HCT116 (cell line): ENCODE results near the gene BMP15. TPM values are rescaled to one million over a fixed set of nuclear protein-coding genes. Genes with fewer than 3 reads are reported as not detected.

ENCODE experiments used
- ATAC-seq: fragments of 200-7000 bp; cut with Tn5 transposase; 2 replicates; pipeline ENCODE4 v1.9.1; 2020; ENCODE audit warnings: mild to moderate bottlenecking, moderate library complexity
- BruUV-seq: library from RNA; stranded (reverse); fragments of 400-500 nt; replicated peaks from 2 replicates; lab custom pipeline; 2021; lab: Mats Ljungman, UMichigan
- CTCF ChIA-PET: fragments of 300-600 bp; sonication (Branson Sonifier 250); formaldehyde crosslinking; loops from one replicate; lab custom pipeline; 2021; ENCODE audit warnings: antibody characterized with exemption; lab: Charles Lee
- POLR2A ChIA-PET: fragments of 300-600, 350-600 bp; sonication (Branson Sonifier 250); formaldehyde crosslinking; loops from one replicate; lab custom pipeline; 2021; ENCODE audit warnings: antibody characterized with exemption; lab: Charles Lee
- RAD21 ChIA-PET, 2 experiments: fragments of 300-600 bp; sonication (Branson Sonifier 250); formaldehyde crosslinking; loops; one replicate each; lab custom pipeline; 2023; ENCODE audit warnings: low total read pairs in 2 of 2; ENCODE audit not compliant: uncharacterized antibody in 2 of 2, unreplicated experiment in 2 of 2, low non-redundant PET in 1 of 2; lab: Charles Lee
- DNase-seq: peaks from one replicate; pipeline ENCODE4 v3.0.0-alpha.2; 2010; ENCODE audit warnings: low read depth, low spot score
- H2AFZ ChIP-seq: fragments of 200-600 bp; shearing (Covaris generic), sonication (generic); 2 replicates; pipeline ENCODE4 v1.6.1; 2017; ENCODE audit warnings: low read depth, mixed run types, mixed read lengths, antibody characterized with exemption, low read length; ENCODE audit not compliant: poor library complexity, severe bottlenecking
- H3K27ac ChIP-seq: 2 replicates; pipeline ENCODE4 v1.5.1; 2012; ENCODE audit warnings: low read depth, low read length
- H3K27me3 ChIP-seq: fragments of 200-600 bp; sonication (generic); 2 replicates; pipeline ENCODE4 v1.6.1; 2016; ENCODE audit warnings: mixed run types, low read length, mixed read lengths; ENCODE audit not compliant: insufficient read depth
- H3K36me3 ChIP-seq, 2 experiments: fragments of 200-500 bp in 1 of 2; fragments of 200-600 bp in 1 of 2; sonication (Bioruptor generic) in 1 of 2; sonication (generic) in 1 of 2; 2 replicates each; pipeline versions ENCODE4 v1.5.1 to v1.6.1; 2014 to 2016; ENCODE audit warnings: low read length in 2 of 2, inconsistent platforms in 1 of 2, mixed read lengths in 1 of 2, mixed run types in 1 of 2; ENCODE audit not compliant: insufficient read depth in 2 of 2, control insufficient read depth in 1 of 2
- H3K4me1 ChIP-seq, 2 experiments: fragments of 200-600 bp in 1 of 2; sonication (generic) in 1 of 2; 2 replicates each; pipeline versions ENCODE4 v1.5.1 to v1.6.1; 2012 to 2017; ENCODE audit warnings: low read length in 2 of 2, inconsistent platforms in 1 of 2, mild to moderate bottlenecking in 1 of 2, mixed read lengths in 1 of 2, mixed run types in 1 of 2, moderate library complexity in 1 of 2; ENCODE audit not compliant: insufficient read depth in 2 of 2, control insufficient read depth in 1 of 2
- H3K4me2 ChIP-seq: fragments of 200-600 bp; sonication (generic); 2 replicates; pipeline ENCODE4 v1.6.1; 2017; ENCODE audit warnings: mixed run types, low read length, mixed read lengths
- H3K4me3 ChIP-seq, 2 experiments: fragments of 200-600 bp in 1 of 2; sonication (generic) in 1 of 2; replicated peaks in 1 of 2; 2 replicates each; pipeline ENCODE4 v1.5.1; 2011 to 2016; ENCODE audit warnings: low read length in 2 of 2, control low read depth in 1 of 2, low read depth in 1 of 2, mild to moderate bottlenecking in 1 of 2, mixed read lengths in 1 of 2, mixed run types in 1 of 2
- H3K79me2 ChIP-seq: fragments of 200-600 bp; sonication (generic); 2 replicates; pipeline ENCODE4 v1.6.1; 2017; ENCODE audit warnings: mild to moderate bottlenecking, mixed run types, low read length, moderate library complexity, mixed read lengths; ENCODE audit not compliant: insufficient read depth
- H3K9ac ChIP-seq: fragments of 200-600 bp; sonication (generic); 2 replicates; pipeline ENCODE4 v1.6.1; 2016; ENCODE audit warnings: low read length, mixed read lengths
- H3K9me2 ChIP-seq: fragments of 200-600 bp; sonication (generic), shearing (Covaris generic); 2 replicates; pipeline ENCODE4 v1.6.1; 2017; ENCODE audit warnings: mixed run types, mild to moderate bottlenecking, moderate library complexity; ENCODE audit not compliant: insufficient read depth
- H3K9me3 ChIP-seq, 2 experiments: fragments of 200-500 bp in 1 of 2; fragments of 200-600 bp in 1 of 2; sonication (Bioruptor generic) in 1 of 2; sonication (generic) in 1 of 2; 2 replicates each; pipeline ENCODE4 v1.6.1; 2014 to 2017; ENCODE audit warnings: low read length in 2 of 2, mixed read lengths in 2 of 2, inconsistent platforms in 1 of 2, low read depth in 1 of 2, mild to moderate bottlenecking in 1 of 2, mixed run types in 1 of 2, moderate library complexity in 1 of 2; ENCODE audit not compliant: control insufficient read depth in 1 of 2, insufficient read depth in 1 of 2
- H4K20me1 ChIP-seq: fragments of 200-600 bp; sonication (generic), shearing (Covaris generic); 2 replicates; pipeline ENCODE4 v1.6.1; 2017; ENCODE audit warnings: mixed run types, mild to moderate bottlenecking, moderate library complexity; ENCODE audit not compliant: insufficient read depth
- EZH2phosphoT487 ChIP-seq: fragments of 200-600 bp; IDR thresholded peaks from 2 replicates; pipeline ENCODE4 v1.6.1; 2018; ENCODE audit warnings: antibody characterized with exemption, borderline replicate concordance
- RAD21 ChIP-seq: IDR thresholded peaks from 2 replicates; pipeline ENCODE4 v1.6.1; 2012; ENCODE audit warnings: low read depth, mild to moderate bottlenecking
- SIN3A ChIP-seq: IDR thresholded peaks from 2 replicates; pipeline ENCODE4 v1.6.1; 2012; ENCODE audit warnings: low read depth
- SRF ChIP-seq: IDR thresholded peaks from 2 replicates; pipeline ENCODE4 v1.6.1; 2012; ENCODE audit warnings: low read depth
- YY1 ChIP-seq: IDR thresholded peaks from 2 replicates; pipeline ENCODE4 v1.6.1; 2011; ENCODE audit warnings: low read length, low read depth, moderate library complexity, mild to moderate bottlenecking; ENCODE audit not compliant: insufficient replicate concordance; ENCODE audit errors: extremely low read depth
- ZFX ChIP-seq: fragments of 450-650 bp; IDR thresholded peaks from 2 replicates; pipeline ENCODE4 v1.6.1; 2017
- intact Hi-C: fragments of 100-400 bp; cut with micrococcal nuclease; formaldehyde crosslinking; loops from 2 replicates; pipeline ENCODE4 v1.10.0; 2022
- total RNA-seq: library from RNA; stranded (reverse); gene quantifications from one replicate; pipeline ENCODE4 v1.2.1, GENCODE V29; 2021; ENCODE audit not compliant: unreplicated experiment
- TF ChIP-seq, protein P1 (sequence below): IDR thresholded peaks from 2 replicates; pipeline ENCODE4 v1.6.1; 2011; ENCODE audit warnings: mild to moderate bottlenecking, low read length, moderate library complexity; ENCODE audit not compliant: insufficient replicate concordance; ENCODE audit errors: extremely low read depth

The BMP15 gene
- total RNA-seq, 1 experiment from 2014 or later: not detected

DNA sequence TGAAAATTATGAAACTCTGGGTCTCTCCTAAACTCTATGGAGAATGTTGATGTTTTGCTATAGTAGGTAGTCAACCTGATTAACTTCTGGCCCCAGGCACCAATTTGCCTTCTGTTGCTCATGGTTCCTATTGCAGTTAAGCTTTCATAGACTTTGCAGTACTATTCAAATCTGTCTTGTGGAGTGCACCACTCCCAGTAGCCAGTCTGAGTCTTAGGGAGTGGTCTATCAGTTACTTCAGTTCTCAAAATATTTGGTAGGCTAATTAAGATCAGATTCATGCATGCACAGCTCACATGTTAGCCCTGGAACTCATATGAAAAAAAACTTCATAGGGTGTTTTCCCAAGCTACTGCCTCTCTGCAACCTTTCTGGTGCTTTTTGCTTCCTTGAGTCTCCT, 53.3 kb downstream of the BMP15 start:
- intact Hi-C loops: no loop called here
- ChIA-PET POLR2A (no interaction called here), RAD21 (no interaction called here), CTCF (no interaction called here)
- Histone ChIP-seq H3K9ac (no peak overlapping the region), H3K36me3 (no peaks in the 10 kb centered on the region), H3K79me2 (no peaks in the 10 kb centered on the region), H3K4me1 (no peaks in the 10 kb centered on the region), H3K9me3 (no peaks in the 10 kb centered on the region), H4K20me1 (no peaks in the 10 kb centered on the region), H3K4me3 (no peak overlapping the region), H3K27ac (no peak overlapping the region), H3K4me2 (no peak overlapping the region), H2AFZ (no peak overlapping the region), H3K9me2 (no peaks in the 10 kb centered on the region), H3K27me3 (no peaks in the 10 kb centered on the region)
- no peak for ATAC-seq
- no peak for DNase-seq
- no peak for TF ChIP-seq YY1
- TF ChIP-seq EZH2phosphoT487: no peak
- no peak for TF ChIP-seq RAD21
- TF ChIP-seq, protein P1, sequence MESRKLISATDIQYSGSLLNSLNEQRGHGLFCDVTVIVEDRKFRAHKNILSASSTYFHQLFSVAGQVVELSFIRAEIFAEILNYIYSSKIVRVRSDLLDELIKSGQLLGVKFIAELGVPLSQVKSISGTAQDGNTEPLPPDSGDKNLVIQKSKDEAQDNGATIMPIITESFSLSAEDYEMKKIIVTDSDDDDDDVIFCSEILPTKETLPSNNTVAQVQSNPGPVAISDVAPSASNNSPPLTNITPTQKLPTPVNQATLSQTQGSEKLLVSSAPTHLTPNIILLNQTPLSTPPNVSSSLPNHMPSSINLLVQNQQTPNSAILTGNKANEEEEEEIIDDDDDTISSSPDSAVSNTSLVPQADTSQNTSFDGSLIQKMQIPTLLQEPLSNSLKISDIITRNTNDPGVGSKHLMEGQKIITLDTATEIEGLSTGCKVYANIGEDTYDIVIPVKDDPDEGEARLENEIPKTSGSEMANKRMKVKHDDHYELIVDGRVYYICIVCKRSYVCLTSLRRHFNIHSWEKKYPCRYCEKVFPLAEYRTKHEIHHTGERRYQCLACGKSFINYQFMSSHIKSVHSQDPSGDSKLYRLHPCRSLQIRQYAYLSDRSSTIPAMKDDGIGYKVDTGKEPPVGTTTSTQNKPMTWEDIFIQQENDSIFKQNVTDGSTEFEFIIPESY: no peak
- TF ChIP-seq SRF: no peak
- no peak for TF ChIP-seq SIN3A
- no peak for TF ChIP-seq ZFX
- no TSS peak for BruUV-seq

Other genes starting within 250 kb of the BMP15 start
- gene SHROOM4, start 96.5 kb upstream of the BMP15 start, total RNA-seq: 0.05 TPM